Naive thymus-derived CD8-positive, alpha-beta T cell (primary cell): Measurements from ENCODE around the gene KIFC3. TPM values are rescaled to one million over a fixed set of nuclear protein-coding genes. Genes with fewer than 3 reads are reported as not detected.

Experiments used
- ATAC-seq, 2 donors: fragments of 150-1000 bp; cut with Tn5 transposase in 1 of 2; sonication (Bioruptor Pico), chemical (Tn5 transposase) in 1 of 2; 1 replicate in 1 of 2; 2 replicates in 1 of 2; pipeline ENCODE4 v1.10.0; 2021; ENCODE audit warnings: mild to moderate bottlenecking in 2 of 2, moderate library complexity in 2 of 2
- POLR2A ChIA-PET: fragments of 350-600 bp; sonication (Branson Sonifier 250); formaldehyde crosslinking; loops from one replicate; lab custom pipeline; 2021; ENCODE audit warnings: antibody characterized with exemption; lab: Charles Lee
- DNase-seq, 10 donors: peaks; one replicate each; pipeline versions ENCODE4 v3.0.0 to v3.0.0-alpha.2; 2020 to 2022
- H3K27ac Mint-ChIP-seq, 10 donors: one replicate each; pipeline ENCODE4 v1.8.0; 2020 to 2022; ENCODE audit warnings: mild to moderate bottlenecking in 10 of 10, mixed read lengths in 10 of 10, moderate library complexity in 4 of 10, inconsistent platforms in 1 of 10
- H3K27me3 Mint-ChIP-seq, 5 donors: one replicate each; pipeline ENCODE4 v1.8.0; 2021 to 2022; ENCODE audit warnings: mixed read lengths in 5 of 5
- H3K36me3 Mint-ChIP-seq, 3 donors: one replicate each; pipeline ENCODE4 v1.8.0; 2020 to 2022; ENCODE audit warnings: mixed read lengths in 3 of 3, mild to moderate bottlenecking in 2 of 3, inconsistent platforms in 1 of 3
- H3K4me1 Mint-ChIP-seq, 4 donors: one replicate each; pipeline ENCODE4 v1.8.0; 2021 to 2022; ENCODE audit warnings: mixed read lengths in 4 of 4
- H3K4me3 Mint-ChIP-seq, 10 donors: one replicate each; pipeline ENCODE4 v1.8.0; 2020 to 2022; ENCODE audit warnings: mild to moderate bottlenecking in 10 of 10, mixed read lengths in 10 of 10, moderate library complexity in 6 of 10, inconsistent platforms in 1 of 10
- H3K9me3 Mint-ChIP-seq, 9 donors: one replicate each; pipeline ENCODE4 v1.8.0; 2020 to 2022; ENCODE audit warnings: mixed read lengths in 9 of 9, mild to moderate bottlenecking in 3 of 9, inconsistent platforms in 1 of 9, moderate library complexity in 1 of 9
- polyA plus RNA-seq, 3 donors: library from polyadenylated mRNA; unstranded; fragments of 300-500 nt; fragmentation: Illumina TruSeq; gene quantifications; one replicate each; pipeline ENCODE4 v1.2.3, GENCODE V29; 2021
- total RNA-seq, 8 experiments: library from RNA in 2 of 8; stranded (reverse) in 2 of 8; gene quantifications; one replicate each; pipeline ENCODE4 v1.2.3 and lab custom pipeline; 2021 to 2026

KIFC3 gene
- total and polyA plus RNA-seq, 5 experiments from 2014 or later, result 0.23 to 0.44 (median 0.36) TPM; not detected in 2

DNA sequence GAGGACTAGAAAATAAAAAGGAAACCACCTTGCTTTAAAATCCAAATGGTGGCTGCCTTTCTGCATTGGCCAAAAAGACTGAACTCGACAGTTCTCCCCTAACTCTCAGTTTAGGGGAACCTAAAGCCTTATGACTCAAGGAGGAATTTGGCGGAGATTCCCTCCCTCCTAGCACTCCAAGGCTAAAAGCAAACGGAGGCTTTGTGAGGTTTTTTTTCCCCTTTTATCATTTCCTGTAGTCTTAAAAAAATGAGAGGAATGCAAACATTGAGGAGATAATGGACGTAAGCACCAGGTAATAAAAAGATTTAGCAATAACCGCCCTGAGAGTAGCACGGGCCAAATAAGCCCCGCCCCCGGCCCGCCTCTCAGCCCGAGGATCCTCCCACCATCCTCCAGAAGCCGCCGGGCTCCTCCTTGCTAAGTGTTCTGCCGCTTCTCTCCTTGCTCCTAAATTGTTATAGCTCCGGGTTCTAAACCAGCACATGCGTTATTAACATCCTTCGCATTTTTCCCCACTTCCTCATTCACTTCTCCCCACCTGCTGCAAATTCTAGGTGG lies 5.8 kb upstream of the KIFC3 start:
- peak in 7 of 10 donors; percentile 16 to 48 (median 31) for DNase-seq
- Mint-ChIP-seq H3K9me3 (no peaks in the 10 kb centered on the region), H3K27me3 (peaks cover 16 to 56% (median 22%) of the 10 kb centered on the region in 5 donors), H3K36me3 (no peaks in the 10 kb centered on the region), H3K4me1 (peaks cover 7 to 35% (median 21%) of the 10 kb centered on the region in 4 donors), H3K27ac (peak overlapping the region in 2 of 10 donors; percentile 8 to 43), H3K4me3 (peak overlapping the region; percentile 33 to 76 (median 62))
- POLR2A ChIA-PET, result interaction anchor here (0.6 kb wide), 1 partner anchor 32 kb away, joined by 3 read pairs; no protein-coding TSS in a partner anchor
- peak; percentile 68 to 82 for ATAC-seq

DNA sequence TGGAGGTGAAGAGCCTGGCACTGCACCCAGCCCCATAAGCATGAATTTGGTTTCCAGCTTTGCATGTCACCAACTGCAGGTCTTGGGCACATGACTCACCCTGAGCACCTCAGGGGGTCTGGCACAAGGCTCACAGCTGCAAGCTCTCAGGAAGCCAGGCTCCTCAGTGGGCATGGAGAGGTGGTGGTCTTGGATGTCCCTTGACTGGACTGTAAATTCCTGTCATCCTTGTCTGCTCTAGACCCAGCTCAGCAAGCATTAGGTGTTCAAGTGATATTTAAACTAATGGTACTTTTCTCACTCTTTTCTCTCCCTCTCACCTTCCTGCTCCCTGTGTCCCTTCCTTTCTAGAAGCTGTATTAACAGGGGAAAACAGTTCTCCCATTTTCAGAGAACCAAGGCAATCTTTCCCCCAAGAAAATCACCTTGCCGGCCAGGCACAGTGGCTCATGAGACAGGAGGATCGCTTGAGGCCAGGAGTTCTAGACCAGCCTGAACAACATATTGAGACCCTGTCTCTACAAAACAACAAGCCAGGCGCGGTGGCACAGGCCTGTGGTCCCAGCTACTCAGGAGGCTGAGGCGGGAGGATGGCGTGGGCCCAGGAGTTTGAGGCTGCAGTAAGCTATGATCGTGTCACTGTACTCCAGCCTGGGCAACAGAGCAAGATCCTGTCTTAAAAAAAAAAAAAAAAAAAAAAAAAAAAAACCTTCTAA lies 5.1 kb upstream of the KIFC3 start:
- Mint-ChIP-seq H3K4me1 (peaks cover 13 to 41% (median 28%) of the 10 kb centered on the region in 4 donors), H3K9me3 (no peaks in the 10 kb centered on the region), H3K27me3 (peaks cover 22 to 60% (median 28%) of the 10 kb centered on the region in 5 donors), H3K27ac (no peak overlapping the region), H3K4me3 (peak overlapping the region in 4 of 10 donors; percentile 23 to 49 (median 30)), H3K36me3 (peaks cover 0 to 2% (median 2%) of the 10 kb centered on the region in 3 donors)
- DNase-seq (no peak), ATAC-seq (no peak)
- POLR2A ChIA-PET, result no interaction called here

DNA sequence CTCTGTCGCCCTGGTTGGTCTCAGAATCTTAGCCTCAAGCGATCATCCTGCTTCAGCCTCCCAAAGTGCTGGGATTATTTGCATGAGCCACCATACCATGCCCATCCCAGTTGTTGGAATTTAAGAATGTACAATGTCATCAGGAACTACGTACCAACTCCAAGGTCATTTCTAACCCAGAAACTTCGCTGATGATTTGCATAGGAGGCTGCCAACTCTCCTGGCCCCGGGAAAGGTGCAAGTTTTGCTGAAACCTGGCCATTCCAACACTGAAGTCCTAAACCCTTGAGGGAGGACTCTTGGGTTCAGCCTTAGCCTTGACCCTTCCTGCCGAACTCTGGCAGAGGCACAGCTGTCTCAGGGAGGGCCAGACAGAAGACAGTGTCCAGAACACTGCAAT lies 2.9 kb upstream of the KIFC3 start:
- Mint-ChIP-seq H3K4me1 (peaks cover 17 to 45% (median 32%) of the 10 kb centered on the region in 4 donors), H3K36me3 (peaks cover 0 to 2% (median 2%) of the 10 kb centered on the region in 3 donors), H3K9me3 (no peaks in the 10 kb centered on the region), H3K4me3 (no peak overlapping the region), H3K27ac (no peak overlapping the region), H3K27me3 (peaks cover 24 to 59% (median 26%) of the 10 kb centered on the region in 5 donors)
- POLR2A ChIA-PET, result interaction anchor here (0.7 kb wide), 1 partner anchor 45 kb away, joined by 3 read pairs; no protein-coding TSS in a partner anchor
- no peak for ATAC-seq
- no peak for DNase-seq

DNA sequence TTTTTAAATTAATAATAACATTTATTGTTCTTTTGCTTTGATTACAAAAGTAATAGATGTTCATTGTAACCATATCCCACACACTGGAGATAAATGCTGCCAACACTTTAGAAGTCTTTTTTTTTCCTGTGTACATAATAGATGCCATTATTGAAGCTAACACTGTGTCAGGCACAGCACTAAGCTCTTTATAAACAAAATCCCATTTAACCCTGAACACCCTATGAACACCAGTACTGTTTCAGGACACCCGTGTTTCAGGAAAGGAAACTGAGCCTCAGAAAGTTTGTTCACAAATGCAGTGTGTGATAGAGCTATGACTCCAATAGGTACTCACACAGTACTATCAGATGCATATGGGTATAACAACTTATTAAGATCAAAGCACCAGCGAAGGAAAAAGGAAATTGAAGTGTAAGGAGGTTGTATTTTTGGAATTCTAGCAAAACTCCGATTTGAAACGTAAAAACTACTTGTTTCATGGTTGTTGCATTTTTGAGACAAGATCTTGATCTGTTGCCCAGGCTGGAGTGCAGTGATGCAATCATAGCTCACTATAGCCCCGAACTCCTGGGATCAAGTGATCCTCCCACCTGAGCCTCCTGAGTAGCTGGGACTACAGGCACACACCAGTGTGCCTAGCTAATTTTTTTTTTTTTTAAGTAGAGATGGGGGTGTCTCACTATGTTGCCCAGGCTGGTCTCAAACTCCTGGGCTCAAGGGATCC lies 2.0 kb upstream of the KIFC3 start:
- DNase-seq, result no peak
- peaks cover 24 to 45% (median 38%) of the 10 kb centered on the region in 4 donors for H3K4me1 Mint-ChIP-seq
- no peak overlapping the region for H3K27ac Mint-ChIP-seq
- POLR2A ChIA-PET, result interaction anchor here (0.5 to 0.7 kb wide), 2 partner anchors 44 to 196 kb away, joined by 3 read pairs; no protein-coding TSS in a partner anchor
- no peak overlapping the region for H3K4me3 Mint-ChIP-seq
- peaks cover 24 to 59% (median 26%) of the 10 kb centered on the region in 5 donors for H3K27me3 Mint-ChIP-seq
- peaks cover 0 to 2% (median 2%) of the 10 kb centered on the region in 3 donors for H3K36me3 Mint-ChIP-seq
- H3K9me3 Mint-ChIP-seq, result no peaks in the 10 kb centered on the region
- ATAC-seq, result no peak

DNA sequence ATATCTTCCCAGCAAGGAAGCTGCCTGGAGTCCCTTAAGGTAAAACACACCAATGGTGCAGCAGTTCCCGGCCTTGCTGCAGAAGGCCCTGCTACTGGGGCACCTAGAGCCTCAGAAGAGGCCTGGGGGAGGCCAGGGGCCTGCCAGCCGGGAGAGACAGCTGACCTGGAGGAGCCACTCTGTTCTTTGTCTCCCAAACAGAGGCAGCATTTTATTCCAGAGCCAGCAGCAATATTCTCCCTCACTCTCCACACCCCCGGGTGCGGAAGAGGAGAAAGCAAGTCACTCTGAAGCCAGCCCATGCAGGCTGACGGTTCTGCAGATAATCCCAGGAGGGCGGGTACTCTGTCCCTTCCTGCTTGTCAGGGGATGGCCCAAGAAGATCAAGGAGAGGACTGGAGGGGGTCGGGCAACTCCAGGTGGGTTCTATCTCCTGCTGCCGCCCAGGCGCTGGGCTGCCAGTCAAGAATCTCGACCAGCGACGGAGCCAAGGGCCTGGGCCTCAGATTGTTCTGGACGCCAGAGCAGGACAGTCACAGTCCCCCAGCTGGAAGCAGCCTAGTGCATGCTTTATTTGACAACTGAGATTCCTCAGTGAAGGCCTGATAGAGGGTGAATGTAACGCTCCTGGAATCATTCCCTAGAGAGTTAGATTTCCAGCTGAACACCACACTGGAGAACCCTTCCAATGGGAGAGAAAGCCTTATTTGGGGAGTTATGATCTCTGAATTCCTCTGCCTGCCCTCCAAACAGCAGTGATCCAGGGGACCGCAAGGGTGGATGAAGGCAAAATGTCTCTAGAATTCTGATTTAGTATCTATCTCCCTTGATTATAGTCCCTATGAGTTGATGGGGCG lies 1.1 kb upstream of the KIFC3 start:
- Mint-ChIP-seq H3K27ac (peak overlapping the region in 3 of 10 donors; percentile 62 to 89 (median 85)), H3K27me3 (peaks cover 19 to 52% (median 22%) of the 10 kb centered on the region in 5 donors), H3K4me3 (peak overlapping the region; percentile 85 to 98 (median 92)), H3K4me1 (peaks cover 27 to 47% (median 40%) of the 10 kb centered on the region in 4 donors), H3K9me3 (no peaks in the 10 kb centered on the region), H3K36me3 (peaks cover 0 to 2% (median 2%) of the 10 kb centered on the region in 3 donors)
- DNase-seq (no peak), ATAC-seq (no peak)
- POLR2A ChIA-PET, result no interaction called here

DNA sequence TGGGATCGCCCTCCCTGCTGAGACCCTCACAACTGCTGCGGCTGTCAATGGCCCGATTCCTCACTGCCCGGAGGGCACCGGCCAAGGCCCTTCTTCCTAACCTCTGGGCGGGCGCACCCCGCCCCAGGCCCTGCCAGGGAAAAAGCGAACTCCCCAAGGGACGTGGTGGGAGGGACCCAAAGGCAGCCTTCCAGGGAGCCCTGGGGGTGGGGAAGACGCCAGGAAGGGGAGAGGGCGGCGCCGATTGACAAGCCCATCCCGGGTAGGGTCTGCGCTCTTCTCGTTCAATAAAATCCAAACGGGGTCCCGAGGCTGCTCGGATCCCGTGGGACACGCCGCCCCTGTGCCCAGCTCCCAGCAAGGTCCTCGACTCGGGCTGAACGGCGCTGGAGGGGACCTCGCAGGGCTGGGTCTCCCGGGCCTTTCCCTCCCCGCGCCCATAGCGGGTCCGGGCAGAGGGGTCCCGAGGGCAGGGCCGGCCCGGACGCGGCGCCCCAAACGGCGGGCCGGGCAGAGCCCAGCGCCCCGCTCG lies 416 bp downstream of the KIFC3 start:
- Mint-ChIP-seq H3K9me3 (no peaks in the 10 kb centered on the region), H3K27ac (no peak overlapping the region), H3K27me3 (peaks cover 16 to 48% (median 22%) of the 10 kb centered on the region in 5 donors), H3K4me3 (peak overlapping the region in 6 of 10 donors; percentile 26 to 61 (median 37)), H3K4me1 (peaks cover 25 to 36% (median 33%) of the 10 kb centered on the region in 4 donors), H3K36me3 (peaks cover 0 to 2% (median 2%) of the 10 kb centered on the region in 3 donors)
- DNase-seq, result no peak
- peak in 1 of 2 donors; percentile 29 for ATAC-seq
- POLR2A ChIA-PET, result interaction anchor here (0.7 kb wide), 1 partner anchor 15 kb away, joined by 3 read pairs; no protein-coding TSS in a partner anchor

DNA sequence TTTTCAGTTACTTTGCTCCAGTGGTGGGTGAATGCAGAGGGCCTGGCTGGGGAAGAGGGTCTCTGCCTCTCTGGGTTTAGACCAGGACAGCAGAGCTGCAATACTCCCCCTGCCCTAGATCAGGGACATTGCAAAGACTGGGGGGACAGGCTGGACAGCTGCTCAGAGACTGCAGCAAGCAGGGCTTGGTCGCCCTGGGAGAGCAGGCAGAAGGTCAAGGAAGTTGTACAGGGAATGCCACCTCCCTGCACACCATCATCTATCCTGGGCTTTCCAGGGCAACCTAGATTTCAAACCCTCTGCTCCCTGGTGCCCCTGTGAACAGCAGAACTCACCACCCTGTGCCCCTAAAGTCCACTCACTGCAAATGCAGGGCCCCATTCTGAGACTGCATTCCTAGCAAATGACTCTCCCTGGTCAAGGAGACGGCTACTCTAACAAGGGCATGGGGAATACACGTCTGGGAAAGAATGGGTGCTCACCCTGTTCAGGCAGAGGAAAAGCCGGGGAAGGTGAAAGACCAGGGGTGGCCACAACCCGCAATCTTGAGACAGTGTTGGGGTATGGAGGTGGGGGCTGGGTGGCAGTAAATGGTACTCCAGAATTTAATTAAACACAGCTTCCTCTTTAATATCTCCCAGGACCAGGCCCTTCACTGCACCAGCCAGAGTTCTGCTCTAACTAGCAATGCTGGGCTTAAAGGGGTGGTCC lies 1.0 kb downstream of the KIFC3 start:
- no peak for ATAC-seq

DNA sequence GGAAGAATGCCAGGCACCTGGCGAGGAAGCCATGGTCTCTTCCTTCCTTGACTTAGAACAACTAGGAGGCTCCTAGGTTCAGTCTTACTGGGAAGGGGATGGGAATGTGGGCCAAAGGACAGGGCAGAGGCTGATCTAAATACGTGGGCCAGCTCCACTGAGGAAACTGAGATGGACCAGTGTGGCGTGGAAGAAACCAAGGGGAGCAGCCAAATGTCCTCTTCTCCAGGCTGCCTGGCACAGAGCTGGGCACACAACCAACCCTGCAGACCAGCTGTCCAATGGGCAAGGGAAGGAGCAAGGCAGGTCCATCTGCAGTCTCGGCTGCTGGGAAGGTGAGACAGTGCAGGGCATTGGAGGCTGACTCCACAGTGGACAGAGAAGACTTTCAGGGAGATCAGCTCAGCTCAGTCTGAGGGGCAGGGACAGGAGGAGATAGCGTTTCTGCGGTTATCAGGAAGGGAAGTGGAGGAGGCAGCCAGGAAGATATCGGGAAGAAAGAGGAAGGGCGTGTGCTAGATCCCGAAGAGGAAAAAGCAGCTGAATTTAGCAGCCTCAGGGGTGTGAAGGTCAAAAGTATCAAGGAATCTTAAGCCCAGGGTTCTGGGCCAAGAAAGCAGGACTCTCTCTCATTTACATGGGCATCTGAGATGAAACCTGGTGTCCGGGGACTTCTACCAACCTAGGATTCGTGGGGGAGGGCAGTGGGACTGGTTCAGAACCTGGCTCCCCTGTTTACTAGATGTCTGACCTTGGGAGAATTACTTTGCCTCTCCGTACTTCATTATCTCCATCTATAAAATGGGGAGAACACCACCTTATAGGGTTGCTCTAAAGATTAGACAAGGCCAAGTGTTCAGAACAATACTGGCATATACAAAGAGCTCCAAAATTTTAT lies 1.8 kb downstream of the KIFC3 start:
- Mint-ChIP-seq H3K4me1 (peaks cover 23 to 36% (median 33%) of the 10 kb centered on the region in 4 donors), H3K36me3 (peaks cover 0 to 2% (median 2%) of the 10 kb centered on the region in 3 donors), H3K9me3 (no peaks in the 10 kb centered on the region), H3K27ac (peak overlapping the region in 7 of 10 donors; percentile 30 to 81 (median 70)), H3K4me3 (peak overlapping the region in 9 of 10 donors; percentile 16 to 60 (median 54)), H3K27me3 (peaks cover 9 to 40% (median 19%) of the 10 kb centered on the region in 5 donors)
- POLR2A ChIA-PET, result interaction anchor here (1.4 kb wide), 1 partner anchor 9 kb away, joined by 3 read pairs; no protein-coding TSS in a partner anchor
- ATAC-seq, result no peak
- DNase-seq, result no peak

More for the DNA sequence above, 1.0 kb downstream of the KIFC3 start:
- no peak for DNase-seq
- H3K9me3 Mint-ChIP-seq, result no peaks in the 10 kb centered on the region
- peak overlapping the region in 1 of 10 donors; percentile 36 for H3K27ac Mint-ChIP-seq
- peak overlapping the region; percentile 16 to 65 (median 37) for H3K4me3 Mint-ChIP-seq
- peaks cover 11 to 47% (median 21%) of the 10 kb centered on the region in 5 donors for H3K27me3 Mint-ChIP-seq
- peaks cover 0 to 2% (median 2%) of the 10 kb centered on the region in 3 donors for H3K36me3 Mint-ChIP-seq
- H3K4me1 Mint-ChIP-seq, result peaks cover 24 to 36% (median 33%) of the 10 kb centered on the region in 4 donors
- POLR2A ChIA-PET, result interaction anchor here (1.4 kb wide), 1 partner anchor 10 kb away, joined by 3 read pairs; no protein-coding TSS in a partner anchor

DNA sequence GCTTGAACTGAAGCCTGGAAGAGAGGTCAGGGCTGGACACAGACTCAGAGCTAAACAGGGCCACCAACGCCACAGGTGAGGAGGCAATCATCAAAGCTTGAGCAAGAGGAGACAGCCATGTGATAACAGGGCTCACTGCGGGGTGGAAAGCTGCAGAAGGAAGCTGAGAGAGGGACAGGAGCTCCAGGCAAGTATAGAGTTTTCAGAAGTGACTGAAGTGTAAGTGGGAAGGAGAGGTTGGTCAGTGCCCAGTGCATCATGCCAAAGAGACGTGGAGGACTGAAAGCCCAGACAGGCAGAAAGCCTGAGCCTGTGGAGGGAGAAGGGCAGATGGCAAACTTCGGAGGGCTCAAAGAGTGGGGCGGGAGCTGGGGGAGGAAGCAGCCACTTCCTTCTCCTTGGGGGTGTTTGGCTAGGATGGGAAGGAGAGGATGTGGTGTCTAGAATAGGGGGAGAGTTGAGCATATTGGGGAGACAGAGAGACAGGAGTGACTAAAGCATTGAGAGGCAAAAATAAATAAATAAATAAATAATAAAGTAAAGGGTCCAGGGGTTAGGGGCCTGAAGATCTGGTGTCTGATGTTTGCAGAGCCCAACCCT lies 2.6 kb downstream of the KIFC3 start:
- POLR2A ChIA-PET, result interaction anchor here (1.4 kb wide), 1 partner anchor 8 kb away, joined by 3 read pairs; no protein-coding TSS in a partner anchor
- ATAC-seq (peak in 1 of 2 donors; percentile 22), DNase-seq (no peak)
- H3K4me3 Mint-ChIP-seq, result peak overlapping the region in 7 of 10 donors; percentile 0 to 62 (median 42)
- peak overlapping the region in 6 of 10 donors; percentile 5 to 83 (median 68) for H3K27ac Mint-ChIP-seq
- peaks cover 9 to 40% (median 19%) of the 10 kb centered on the region in 5 donors for H3K27me3 Mint-ChIP-seq
- peaks cover 23 to 36% (median 33%) of the 10 kb centered on the region in 4 donors for H3K4me1 Mint-ChIP-seq
- no peaks in the 10 kb centered on the region for H3K9me3 Mint-ChIP-seq
- H3K36me3 Mint-ChIP-seq, result peaks cover 0 to 2% (median 2%) of the 10 kb centered on the region in 3 donors
